HCT116 (cell line): ENCODE results near the gene ZNF775. TPM values are rescaled to one million over a fixed set of nuclear protein-coding genes. Genes with fewer than 3 reads are reported as not detected.

Source experiments
- ATAC-seq: fragments of 200-7000 bp; cut with Tn5 transposase; 2 replicates; pipeline ENCODE4 v1.9.1; 2020; ENCODE audit warnings: mild to moderate bottlenecking, moderate library complexity
- BruUV-seq: library from RNA; stranded (reverse); fragments of 400-500 nt; replicated peaks from 2 replicates; lab custom pipeline; 2021; lab: Mats Ljungman, UMichigan
- CTCF ChIA-PET: fragments of 300-600 bp; sonication (Branson Sonifier 250); formaldehyde crosslinking; loops from one replicate; lab custom pipeline; 2021; ENCODE audit warnings: antibody characterized with exemption; lab: Charles Lee
- POLR2A ChIA-PET: fragments of 300-600, 350-600 bp; sonication (Branson Sonifier 250); formaldehyde crosslinking; loops from one replicate; lab custom pipeline; 2021; ENCODE audit warnings: antibody characterized with exemption; lab: Charles Lee
- RAD21 ChIA-PET, 2 experiments: fragments of 300-600 bp; sonication (Branson Sonifier 250); formaldehyde crosslinking; loops; one replicate each; lab custom pipeline; 2023; ENCODE audit warnings: low total read pairs in 2 of 2; ENCODE audit not compliant: uncharacterized antibody in 2 of 2, unreplicated experiment in 2 of 2, low non-redundant PET in 1 of 2; lab: Charles Lee
- DNase-seq: peaks from one replicate; pipeline ENCODE4 v3.0.0-alpha.2; 2010; ENCODE audit warnings: low read depth, low spot score
- H2AFZ ChIP-seq: fragments of 200-600 bp; shearing (Covaris generic), sonication (generic); 2 replicates; pipeline ENCODE4 v1.6.1; 2017; ENCODE audit warnings: low read depth, mixed run types, mixed read lengths, antibody characterized with exemption, low read length; ENCODE audit not compliant: poor library complexity, severe bottlenecking
- H3K27ac ChIP-seq: 2 replicates; pipeline ENCODE4 v1.5.1; 2012; ENCODE audit warnings: low read depth, low read length
- H3K27me3 ChIP-seq: fragments of 200-600 bp; sonication (generic); 2 replicates; pipeline ENCODE4 v1.6.1; 2016; ENCODE audit warnings: mixed run types, low read length, mixed read lengths; ENCODE audit not compliant: insufficient read depth
- H3K36me3 ChIP-seq, 2 experiments: fragments of 200-500 bp in 1 of 2; fragments of 200-600 bp in 1 of 2; sonication (Bioruptor generic) in 1 of 2; sonication (generic) in 1 of 2; 2 replicates each; pipeline versions ENCODE4 v1.5.1 to v1.6.1; 2014 to 2016; ENCODE audit warnings: low read length in 2 of 2, inconsistent platforms in 1 of 2, mixed read lengths in 1 of 2, mixed run types in 1 of 2; ENCODE audit not compliant: insufficient read depth in 2 of 2, control insufficient read depth in 1 of 2
- H3K4me1 ChIP-seq, 2 experiments: fragments of 200-600 bp in 1 of 2; sonication (generic) in 1 of 2; 2 replicates each; pipeline versions ENCODE4 v1.5.1 to v1.6.1; 2012 to 2017; ENCODE audit warnings: low read length in 2 of 2, inconsistent platforms in 1 of 2, mild to moderate bottlenecking in 1 of 2, mixed read lengths in 1 of 2, mixed run types in 1 of 2, moderate library complexity in 1 of 2; ENCODE audit not compliant: insufficient read depth in 2 of 2, control insufficient read depth in 1 of 2
- H3K4me2 ChIP-seq: fragments of 200-600 bp; sonication (generic); 2 replicates; pipeline ENCODE4 v1.6.1; 2017; ENCODE audit warnings: mixed run types, low read length, mixed read lengths
- H3K4me3 ChIP-seq, 2 experiments: fragments of 200-600 bp in 1 of 2; sonication (generic) in 1 of 2; replicated peaks in 1 of 2; 2 replicates each; pipeline ENCODE4 v1.5.1; 2011 to 2016; ENCODE audit warnings: low read length in 2 of 2, control low read depth in 1 of 2, low read depth in 1 of 2, mild to moderate bottlenecking in 1 of 2, mixed read lengths in 1 of 2, mixed run types in 1 of 2
- H3K79me2 ChIP-seq: fragments of 200-600 bp; sonication (generic); 2 replicates; pipeline ENCODE4 v1.6.1; 2017; ENCODE audit warnings: mild to moderate bottlenecking, mixed run types, low read length, moderate library complexity, mixed read lengths; ENCODE audit not compliant: insufficient read depth
- H3K9ac ChIP-seq: fragments of 200-600 bp; sonication (generic); 2 replicates; pipeline ENCODE4 v1.6.1; 2016; ENCODE audit warnings: low read length, mixed read lengths
- H3K9me2 ChIP-seq: fragments of 200-600 bp; sonication (generic), shearing (Covaris generic); 2 replicates; pipeline ENCODE4 v1.6.1; 2017; ENCODE audit warnings: mixed run types, mild to moderate bottlenecking, moderate library complexity; ENCODE audit not compliant: insufficient read depth
- H3K9me3 ChIP-seq, 2 experiments: fragments of 200-500 bp in 1 of 2; fragments of 200-600 bp in 1 of 2; sonication (Bioruptor generic) in 1 of 2; sonication (generic) in 1 of 2; 2 replicates each; pipeline ENCODE4 v1.6.1; 2014 to 2017; ENCODE audit warnings: low read length in 2 of 2, mixed read lengths in 2 of 2, inconsistent platforms in 1 of 2, low read depth in 1 of 2, mild to moderate bottlenecking in 1 of 2, mixed run types in 1 of 2, moderate library complexity in 1 of 2; ENCODE audit not compliant: control insufficient read depth in 1 of 2, insufficient read depth in 1 of 2
- H4K20me1 ChIP-seq: fragments of 200-600 bp; sonication (generic), shearing (Covaris generic); 2 replicates; pipeline ENCODE4 v1.6.1; 2017; ENCODE audit warnings: mixed run types, mild to moderate bottlenecking, moderate library complexity; ENCODE audit not compliant: insufficient read depth
- CBX3 ChIP-seq: IDR thresholded peaks from 2 replicates; pipeline ENCODE4 v1.6.1; 2012; ENCODE audit warnings: low read depth
- EGR1 ChIP-seq: IDR thresholded peaks from 2 replicates; pipeline ENCODE4 v1.6.1; 2012; ENCODE audit warnings: low read depth
- ELF1 ChIP-seq: IDR thresholded peaks from 2 replicates; pipeline ENCODE4 v1.6.1; 2012; ENCODE audit warnings: low read depth, borderline replicate concordance
- EZH2 ChIP-seq: fragments of 200-600 bp; sonication (generic); IDR thresholded peaks from 2 replicates; pipeline ENCODE4 v1.6.1; 2017; ENCODE audit warnings: antibody characterized with exemption, mixed run types
- EZH2phosphoT487 ChIP-seq: fragments of 200-600 bp; IDR thresholded peaks from 2 replicates; pipeline ENCODE4 v1.6.1; 2018; ENCODE audit warnings: antibody characterized with exemption, borderline replicate concordance
- FOSL1 ChIP-seq: IDR thresholded peaks from 2 replicates; pipeline ENCODE4 v1.6.1; 2012; ENCODE audit warnings: low read depth
- JUND ChIP-seq: IDR thresholded peaks from 2 replicates; pipeline ENCODE4 v1.6.1; 2012
- POLR2A ChIP-seq: IDR thresholded peaks from 2 replicates; pipeline ENCODE4 v1.7.0; 2011; ENCODE audit warnings: borderline replicate concordance; ENCODE audit not compliant: insufficient read depth, insufficient read length; ENCODE audit errors: extremely low read depth
- POLR2AphosphoS5 ChIP-seq: IDR thresholded peaks from 2 replicates; pipeline ENCODE4 v1.6.1; 2011; ENCODE audit warnings: mild to moderate bottlenecking, low read depth, low read length, moderate library complexity
- RAD21 ChIP-seq: IDR thresholded peaks from 2 replicates; pipeline ENCODE4 v1.6.1; 2012; ENCODE audit warnings: low read depth, mild to moderate bottlenecking
- SIN3A ChIP-seq: IDR thresholded peaks from 2 replicates; pipeline ENCODE4 v1.6.1; 2012; ENCODE audit warnings: low read depth
- SP1 ChIP-seq: IDR thresholded peaks from 2 replicates; pipeline ENCODE4 v1.6.1; 2012; ENCODE audit warnings: low read depth
- SRF ChIP-seq: IDR thresholded peaks from 2 replicates; pipeline ENCODE4 v1.6.1; 2012; ENCODE audit warnings: low read depth
- TCF7L2 ChIP-seq: IDR thresholded peaks from 2 replicates; pipeline ENCODE4 v1.7.0; 2011; ENCODE audit warnings: borderline replicate concordance, inconsistent platforms; ENCODE audit not compliant: insufficient read depth, insufficient read length; ENCODE audit errors: extremely low read depth
- ZFX ChIP-seq: fragments of 450-650 bp; IDR thresholded peaks from 2 replicates; pipeline ENCODE4 v1.6.1; 2017
- intact Hi-C: fragments of 100-400 bp; cut with micrococcal nuclease; formaldehyde crosslinking; loops from 2 replicates; pipeline ENCODE4 v1.10.0; 2022
- total RNA-seq: library from RNA; stranded (reverse); gene quantifications from one replicate; pipeline ENCODE4 v1.2.1, GENCODE V29; 2021; ENCODE audit not compliant: unreplicated experiment
- TF ChIP-seq, protein P1 (sequence below): IDR thresholded peaks from 2 replicates; pipeline ENCODE4 v1.6.1; 2012
- TF ChIP-seq, protein P2 (sequence below): IDR thresholded peaks from 2 replicates; pipeline ENCODE4 v1.6.1; 2011; ENCODE audit warnings: mild to moderate bottlenecking, low read length, moderate library complexity; ENCODE audit not compliant: insufficient replicate concordance; ENCODE audit errors: extremely low read depth

ZNF775 gene
- total RNA-seq, 1 experiment from 2014 or later: 4.5 TPM

DNA sequence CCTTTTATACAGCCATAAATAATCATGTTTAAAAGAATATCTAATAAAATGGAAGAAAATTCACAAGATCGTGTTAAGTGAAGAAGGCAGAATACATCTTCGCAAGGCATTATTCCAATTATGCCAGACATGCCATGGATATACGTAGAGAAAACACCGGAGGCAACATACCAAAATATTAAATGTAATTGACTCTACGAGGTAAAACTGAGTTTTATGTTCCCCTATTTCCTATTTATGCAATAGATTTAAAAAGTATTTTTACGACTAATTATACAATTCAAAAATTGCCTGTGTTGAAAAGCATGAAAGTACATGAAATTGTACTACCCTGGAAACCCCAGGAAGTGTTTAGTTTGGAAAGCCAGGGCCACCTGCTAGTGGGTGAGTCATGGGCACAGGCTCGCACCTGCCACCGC is 11.4 kb upstream of the ZNF775 start:
- Histone ChIP-seq H3K79me2 (peaks cover 34% of the 10 kb centered on the region), H3K9ac (peak overlapping the region; percentile 89), H3K4me1 (peaks cover 13 to 24% of the 10 kb centered on the region in 2 experiments), H3K36me3 (peaks cover 3 to 5% of the 10 kb centered on the region in 2 experiments; a peak in 2 of 4 replicates), H2AFZ (no peak overlapping the region), H3K27ac (peak overlapping the region; percentile 98), H4K20me1 (no peaks in the 10 kb centered on the region), H3K27me3 (no peaks in the 10 kb centered on the region), H3K9me2 (no peaks in the 10 kb centered on the region), H3K4me2 (peak overlapping the region; percentile 89), H3K4me3 (peak overlapping the region; percentile 76), H3K9me3 (no peaks in the 10 kb centered on the region)
- intact Hi-C loops: loop anchor here (5.0 to 10.0 kb wide), 2 partner anchors 35 to 63 kb away; no protein-coding TSS in a partner anchor
- BruUV-seq: TSS peak; percentile 72
- ChIA-PET POLR2A (interaction anchor here (0.6 to 2.6 kb wide), 2 partner anchors 10 to 42 kb away, joined by 5 to 15 read pairs; no protein-coding TSS in a partner anchor), RAD21 (no interaction called here), CTCF (no interaction called here)
- ATAC-seq (peak; percentile 75), DNase-seq (no peak)
- peak; percentile 63; the same call in 1 of the 2 replicates for TF ChIP-seq SP1
- no peak for TF ChIP-seq ZFX
- TF ChIP-seq ELF1: no peak
- TF ChIP-seq FOSL1: peak; percentile 81
- TF ChIP-seq JUND: peak; percentile 88
- TF ChIP-seq EGR1: no peak; the same call in 1 of the 2 replicates
- TF ChIP-seq, protein P1, sequence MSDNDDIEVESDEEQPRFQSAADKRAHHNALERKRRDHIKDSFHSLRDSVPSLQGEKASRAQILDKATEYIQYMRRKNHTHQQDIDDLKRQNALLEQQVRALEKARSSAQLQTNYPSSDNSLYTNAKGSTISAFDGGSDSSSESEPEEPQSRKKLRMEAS: no peak

DNA sequence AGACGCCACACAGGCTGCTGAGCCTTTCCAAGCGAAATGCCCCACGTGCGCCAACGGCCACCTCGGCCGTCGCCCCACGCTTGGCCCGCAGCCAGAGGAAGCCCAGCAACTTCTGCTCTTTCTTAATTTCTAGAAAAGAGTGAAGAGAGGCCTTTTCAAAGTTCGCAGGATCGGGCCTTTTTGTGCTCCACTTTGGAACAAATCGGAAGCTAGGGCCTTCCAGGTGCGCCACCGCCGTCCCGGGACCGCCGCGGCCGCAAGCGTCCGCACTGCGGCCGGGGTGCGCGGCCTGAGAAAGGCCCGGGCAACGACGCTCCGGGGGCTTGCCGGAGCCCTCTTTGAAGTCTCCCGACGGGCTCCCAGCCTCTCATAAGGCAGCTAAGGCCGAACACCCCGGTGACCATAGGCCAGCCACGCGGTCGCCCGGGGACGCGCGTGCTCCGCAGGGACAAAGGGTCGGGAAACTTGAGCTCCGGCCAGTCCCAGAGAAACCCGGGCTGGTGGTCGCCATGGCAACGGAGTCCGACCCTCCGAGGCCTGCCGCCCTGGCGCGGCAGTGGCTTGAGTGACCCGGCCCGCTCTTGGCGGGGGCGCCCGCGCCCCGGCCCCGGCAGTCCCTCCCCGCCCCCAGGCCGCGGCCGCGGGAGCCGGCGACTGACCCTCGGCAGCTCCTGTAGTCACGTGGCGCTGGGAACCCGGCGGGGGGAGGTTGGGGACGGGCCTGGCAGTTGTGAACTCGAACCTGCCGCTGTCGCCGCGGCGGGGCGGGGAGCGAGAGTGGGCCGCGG is 10.8 kb upstream of the ZNF775 start, which contains the start of gene REPIN1:
Gene REPIN1, plus strand, starts transcription at position 727 of the 788 bp plus-strand sequence. CDS start 890 bp downstream, outside the sequence.
- intact Hi-C loops: loop anchor here (5.0 to 10.0 kb wide), 2 partner anchors 34 to 63 kb away; no protein-coding TSS in a partner anchor
- BruUV-seq: no TSS peak
- H2AFZ ChIP-seq: no peak within 1 kb of the TSS
- TF ChIP-seq TCF7L2 (peak; percentile 85), EZH2phosphoT487 (no peak), POLR2A (peak; percentile 28), ZFX (peak; percentile 93), SRF (no peak), JUND (no peak), CBX3 (peak; percentile 91), EGR1 (no peak; the same call in 1 of the 2 replicates), RAD21 (no peak; the same call in 1 of the 2 replicates), EZH2 (no peak), SIN3A (peak; percentile 89), POLR2AphosphoS5 (peak; percentile 79), SP1 (no peak; the same call in 1 of the 2 replicates)
- TF ChIP-seq, protein P1: peak; percentile 99
- TF ChIP-seq, protein P2, sequence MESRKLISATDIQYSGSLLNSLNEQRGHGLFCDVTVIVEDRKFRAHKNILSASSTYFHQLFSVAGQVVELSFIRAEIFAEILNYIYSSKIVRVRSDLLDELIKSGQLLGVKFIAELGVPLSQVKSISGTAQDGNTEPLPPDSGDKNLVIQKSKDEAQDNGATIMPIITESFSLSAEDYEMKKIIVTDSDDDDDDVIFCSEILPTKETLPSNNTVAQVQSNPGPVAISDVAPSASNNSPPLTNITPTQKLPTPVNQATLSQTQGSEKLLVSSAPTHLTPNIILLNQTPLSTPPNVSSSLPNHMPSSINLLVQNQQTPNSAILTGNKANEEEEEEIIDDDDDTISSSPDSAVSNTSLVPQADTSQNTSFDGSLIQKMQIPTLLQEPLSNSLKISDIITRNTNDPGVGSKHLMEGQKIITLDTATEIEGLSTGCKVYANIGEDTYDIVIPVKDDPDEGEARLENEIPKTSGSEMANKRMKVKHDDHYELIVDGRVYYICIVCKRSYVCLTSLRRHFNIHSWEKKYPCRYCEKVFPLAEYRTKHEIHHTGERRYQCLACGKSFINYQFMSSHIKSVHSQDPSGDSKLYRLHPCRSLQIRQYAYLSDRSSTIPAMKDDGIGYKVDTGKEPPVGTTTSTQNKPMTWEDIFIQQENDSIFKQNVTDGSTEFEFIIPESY: peak; percentile 55

More for the DNA sequence above, 10.8 kb upstream of the ZNF775 start, which contains the start of gene REPIN1:
- Histone ChIP-seq H3K36me3 (peaks cover 9% of the 10 kb centered on the region in 2 experiments; a peak in 2 of 4 replicates), H3K4me3 (peak within 1 kb of the TSS; percentile 76), H3K27me3 (no peaks in the 10 kb centered on the region), H4K20me1 (no peaks in the 10 kb centered on the region), H3K9me3 (no peaks in the 10 kb centered on the region), H3K79me2 (peaks cover 39% of the 10 kb centered on the region), H3K4me1 (peaks cover 13 to 24% of the 10 kb centered on the region in 2 experiments), H3K4me2 (peak within 1 kb of the TSS; percentile 89), H3K9me2 (no peaks in the 10 kb centered on the region), H3K9ac (peak within 1 kb of the TSS; percentile 89), H3K27ac (peak within 1 kb of the TSS; percentile 98)
- DNase-seq: peak; percentile 80
- RAD21 ChIA-PET: no interaction called here
- CTCF ChIA-PET: no interaction called here
- POLR2A ChIA-PET: interaction anchor here (0.6 to 2.6 kb wide), 2 partner anchors 9 to 41 kb away, joined by 5 to 15 read pairs; no protein-coding TSS in a partner anchor
- peak; percentile 67 for ATAC-seq
